AG20443 (cell line): ENCODE measurements around the gene KPNB1.
A peak's percentile ranks its signal among the peaks of the same experiment; 100 is the strongest.

Experiments used
- DNase-seq: peaks from one replicate; pipeline ENCODE4 v3.0.0; 2012; ENCODE audit warnings: low spot score, mixed read lengths

KPNB1 gene

GRCh38 chr17:47636273-47637030 is 13.3 kb upstream of the KPNB1 start:
- no peak for DNase-seq

- DNase-seq = no peak
These were observed 10.8 kb upstream of the KPNB1 start for GRCh38 chr17:47638903-47639302.

- DNase-seq = no peak
These were observed 9.6 kb upstream of the KPNB1 start for GRCh38 chr17:47640076-47640475.

- no peak for DNase-seq
These were observed 8.5 kb upstream of the KPNB1 start for GRCh38 chr17:47641202-47641601.

GRCh38 chr17:47643116-47643515 is 6.6 kb upstream of the KPNB1 start:
- no peak for DNase-seq

- DNase-seq = no peak
These were observed 5.4 kb upstream of the KPNB1 start for GRCh38 chr17:47644324-47644723.

GRCh38 chr17:47649972-47650524 is 329 bp downstream of the KPNB1 start:
- no peak for DNase-seq

GRCh38 chr17:47650525-47651522 is 1.1 kb downstream of the KPNB1 start:
- DNase-seq = peak; percentile 97

GRCh38 chr17:47651704-47652103 is 2.0 kb downstream of the KPNB1 start:
- no peak for DNase-seq

GRCh38 chr17:47652570-47652969 is 2.9 kb downstream of the KPNB1 start:
- no peak for DNase-seq

- no peak for DNase-seq
These were observed 3.7 kb downstream of the KPNB1 start for GRCh38 chr17:47653442-47653841.

- DNase-seq = no peak
These were observed 5.3 kb downstream of the KPNB1 start for GRCh38 chr17:47654991-47655390.

GRCh38 chr17:47660064-47660492 is 10.4 kb downstream of the KPNB1 start:
- DNase-seq = no peak

- peak; percentile 71 for DNase-seq
These were observed 14.3 kb downstream of the KPNB1 start for GRCh38 chr17:47663912-47664623.

GRCh38 chr17:47664624-47664941 is 14.9 kb downstream of the KPNB1 start:
- DNase-seq = no peak

- DNase-seq = peak; percentile 29
These were observed 15.9 kb downstream of the KPNB1 start for GRCh38 chr17:47665655-47666054.

- DNase-seq = no peak
These were observed 19.4 kb downstream of the KPNB1 start for GRCh38 chr17:47669081-47669480.

GRCh38 chr17:47670064-47670463 is 20.3 kb downstream of the KPNB1 start:
- DNase-seq = no peak

GRCh38 chr17:47674499-47674898 is 24.8 kb downstream of the KPNB1 start:
- DNase-seq = no peak

- DNase-seq = no peak
These were observed 25.9 kb downstream of the KPNB1 start for GRCh38 chr17:47675380-47676198.

- no peak for DNase-seq
These were observed 26.4 kb downstream of the KPNB1 start for GRCh38 chr17:47676199-47676472.
